LNCaP clone FGC (cell line): ENCODE results near the gene SLA2.
"Not testable (repeated sequence)": the region's sequence is repeated elsewhere in the genome, so short reads cannot be mapped to it uniquely, and the experiment has no call there.

Experiments used
- DNase-seq: peaks from one replicate; pipeline ENCODE4 v3.0.0-alpha.2; 2011; ENCODE audit warnings: low read depth
- H3K4me3 ChIP-seq: 2 replicates; pipeline ENCODE4 v1.5.1; 2011; ENCODE audit warnings: mild to moderate bottlenecking, low read depth, low read length, control low read depth
- CTCF ChIP-seq: IDR thresholded peaks from 2 replicates; pipeline ENCODE4 v1.5.1; 2012; ENCODE audit warnings: mild to moderate bottlenecking; ENCODE audit not compliant: control insufficient read depth, insufficient read depth; ENCODE audit errors: extremely low read depth

SLA2 gene

DNA sequence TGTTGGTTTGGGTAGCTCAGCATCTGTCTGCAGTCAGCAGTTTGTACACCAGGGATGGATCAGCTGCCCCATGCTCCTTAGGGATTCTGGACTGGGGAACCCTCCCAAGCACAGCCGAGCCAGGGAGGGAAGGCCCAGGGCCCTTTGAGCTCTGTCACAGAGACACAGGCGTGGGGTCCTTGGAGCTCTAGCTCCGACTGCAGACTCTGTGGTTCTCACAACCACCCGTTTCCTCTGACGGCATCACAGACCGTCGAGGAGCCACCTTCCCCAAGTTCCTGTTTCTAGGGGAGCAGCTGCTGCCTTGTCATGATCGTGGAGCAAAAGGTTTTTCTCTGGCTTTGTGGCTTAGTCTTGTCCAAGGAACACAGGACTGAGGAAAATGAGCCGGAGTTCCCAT lies at the start of gene SLA2:
Gene SLA2 (minus strand): TSS at position 199 of the 400 bp plus-strand sequence. CDS start 4,861 bp downstream, outside the sequence.
- no peak for TF ChIP-seq CTCF
- H3K4me3 ChIP-seq, result no peak within 1 kb of the TSS
- no peak for DNase-seq

GRCh38 chr20:36695467-36695866 lies 49.5 kb upstream of the SLA2 start:
- not testable (repeated sequence) for H3K4me3 ChIP-seq, DNase-seq

DNA sequence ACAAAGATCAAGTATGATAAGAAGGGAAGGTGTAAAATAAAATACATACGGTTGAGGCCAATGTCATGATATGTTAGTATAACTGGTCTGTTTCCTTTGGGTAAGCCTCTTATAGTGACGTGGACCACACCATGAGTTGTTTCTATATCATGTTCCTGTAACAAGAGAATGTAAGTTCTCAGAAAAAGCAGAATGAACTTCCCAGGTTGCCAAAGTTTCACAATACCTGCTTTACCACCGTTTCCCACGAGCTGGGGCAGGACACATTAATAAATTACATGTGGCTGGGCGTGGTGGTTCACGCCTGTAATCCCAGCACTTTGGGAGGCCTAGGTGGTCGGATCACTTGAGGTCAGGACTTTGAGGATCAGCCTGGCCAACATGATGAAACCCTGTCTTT lies 42.6 kb upstream of the SLA2 start:
- no peak for DNase-seq
- no peak overlapping the region for H3K4me3 ChIP-seq
- no peak for TF ChIP-seq CTCF

DNA sequence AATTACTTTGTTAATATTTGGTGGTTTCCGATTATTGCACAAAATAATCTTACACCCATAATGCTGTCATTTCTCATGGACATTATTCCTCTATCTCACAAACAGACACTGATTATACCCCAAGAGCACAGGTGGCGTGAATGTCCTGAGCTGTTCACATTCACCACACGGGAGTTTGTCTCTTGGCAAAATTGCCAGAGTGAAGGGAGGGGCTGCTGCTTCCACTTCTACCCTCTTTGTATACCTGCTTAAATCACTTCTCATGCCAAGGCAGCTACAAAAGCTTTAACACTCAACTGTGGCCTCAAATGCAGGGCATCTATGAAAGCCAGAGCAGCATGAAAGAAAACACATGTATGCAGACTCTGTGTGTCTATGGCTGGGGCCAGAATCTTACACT lies 41.9 kb upstream of the SLA2 start:
- DNase-seq, result no peak
- TF ChIP-seq CTCF, result no peak
- H3K4me3 ChIP-seq, result no peak overlapping the region

DNA sequence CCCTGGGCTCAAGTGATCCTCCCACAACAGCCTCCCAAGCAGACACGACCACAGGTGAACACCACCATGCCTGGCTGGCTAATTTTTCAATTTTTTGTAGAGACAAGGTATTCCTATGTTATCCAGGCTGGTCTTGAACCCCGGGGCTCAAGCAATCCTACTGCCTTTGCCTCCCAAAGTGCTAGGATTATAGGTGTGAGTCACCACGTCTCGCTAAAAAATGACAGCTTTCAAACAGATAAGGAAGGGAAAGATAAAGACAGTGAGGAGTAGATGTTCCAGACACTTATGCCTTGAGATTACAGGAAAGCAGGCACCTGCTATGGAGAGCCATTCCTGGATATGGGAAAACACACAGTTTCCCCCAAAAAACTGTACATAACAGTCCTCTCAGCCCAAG lies 40.9 kb upstream of the SLA2 start:
- no peak for DNase-seq
- no peak for TF ChIP-seq CTCF
- no peak overlapping the region for H3K4me3 ChIP-seq

DNA sequence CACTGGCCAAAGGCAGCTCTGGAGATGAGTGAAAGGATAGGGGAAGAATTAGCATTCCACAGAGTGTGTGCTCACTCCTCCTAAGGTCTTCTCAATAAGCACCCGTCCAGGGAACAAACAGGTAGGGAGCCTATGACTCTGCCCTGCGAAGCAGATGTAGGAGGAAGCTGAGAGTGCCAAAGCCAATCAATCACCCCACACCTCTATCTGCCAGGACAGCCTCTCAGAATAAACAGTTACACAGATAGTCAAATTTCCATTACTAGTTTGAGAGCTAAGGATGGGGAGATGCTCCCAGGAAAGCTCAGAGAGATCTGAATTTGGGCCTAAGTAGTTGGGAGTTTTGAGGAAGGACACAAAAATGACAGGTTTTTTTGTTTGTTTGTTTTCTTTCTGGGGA lies 40.5 kb upstream of the SLA2 start:
- no peak for TF ChIP-seq CTCF
- no peak for DNase-seq

DNA sequence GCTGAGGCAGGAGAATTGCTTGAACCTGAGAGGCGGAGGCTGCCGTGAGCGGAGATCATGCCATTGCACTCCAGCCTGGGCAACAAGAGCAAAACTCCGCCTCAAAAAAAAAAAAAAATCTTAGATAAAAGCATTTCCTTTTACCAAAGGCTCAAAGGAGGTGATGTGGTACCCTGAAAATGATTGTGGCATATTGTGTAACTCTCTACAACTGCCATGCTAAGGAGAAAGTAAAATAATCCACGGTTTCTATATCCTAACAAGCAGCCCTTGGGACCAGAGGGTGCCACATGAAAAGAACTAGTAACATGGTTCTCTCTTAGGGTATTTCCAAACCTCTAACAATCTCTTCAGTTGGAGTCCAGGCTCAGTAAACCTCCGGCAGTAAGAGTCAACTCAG lies 38.8 kb upstream of the SLA2 start:
- DNase-seq, result no peak
- TF ChIP-seq CTCF, result no peak

More for the DNA sequence above, 40.5 kb upstream of the SLA2 start:
- no peak overlapping the region for H3K4me3 ChIP-seq

GRCh38 chr20:36682311-36682710 lies 36.3 kb upstream of the SLA2 start:
- no peak overlapping the region for H3K4me3 ChIP-seq
- DNase-seq, result no peak
- no peak for TF ChIP-seq CTCF

More for the DNA sequence above, 38.8 kb upstream of the SLA2 start:
- no peak overlapping the region for H3K4me3 ChIP-seq
